Adrenal gland (tissue), 12 donors: ENCODE results near the gene EXOC3. TPM values are rescaled to one million over a fixed set of nuclear protein-coding genes. Genes with fewer than 3 reads are reported as not detected.
A peak's percentile ranks its signal among the peaks of the same experiment; 100 is the strongest.

Experiments used
- DNase-seq, 7 donors: peaks; one replicate each; pipeline ENCODE4 v3.0.0-alpha.2; 2019 to 2020
- H3K27ac ChIP-seq, 5 donors: fragments of 200-600 bp; sonication (generic) in 4 of 5; 1 replicate in 3 of 5; 2 replicates in 2 of 5; pipeline versions ENCODE4 v1.5.1 to v1.8.0; 2016 to 2020; ENCODE audit warnings: mild to moderate bottlenecking in 1 of 5
- H3K27me3 ChIP-seq: fragments of 200-600 bp; 2 replicates; pipeline ENCODE4 v1.8.0; 2021
- H3K36me3 ChIP-seq, 2 donors: fragments of 200-600 bp; replicated peaks in 1 of 2; 1 replicate in 1 of 2; 2 replicates in 1 of 2; pipeline versions ENCODE4 v1.5.1 to v1.8.0; 2018 to 2022
- H3K4me1 ChIP-seq, 2 donors: fragments of 200-600 bp; replicated peaks in 1 of 2; 1 replicate in 1 of 2; 2 replicates in 1 of 2; pipeline versions ENCODE4 v1.5.1 to v1.8.0; 2018 to 2021
- H3K4me3 ChIP-seq, 4 donors: fragments of 200-600 bp; sonication (generic) in 3 of 4; one replicate each; pipeline ENCODE4 v1.5.1; 2016 to 2018
- H3K9me3 ChIP-seq, 3 donors: fragments of 200-600 bp; sonication (generic) in 1 of 3; replicated peaks in 1 of 3; 1 replicate in 2 of 3; 2 replicates in 1 of 3; pipeline versions ENCODE4 v1.5.1 to v1.8.0; 2016 to 2021
- POLR2A ChIP-seq, 2 donors: fragments of 450-650 bp; IDR thresholded peaks; one replicate each; pipeline ENCODE4 v1.6.1; 2017; ENCODE audit warnings: antibody characterized with exemption in 2 of 2, mild to moderate bottlenecking in 2 of 2, moderate library complexity in 1 of 2
- WGBS, 4 donors: extraction: QIAGEN DNeasy Blood & Tissue Kit in 2 of 4; methylation state at CpG; one replicate each; pipeline versions ENCODE4 v1.1.5 to v1.1.7; 2013 to 2017; 5-methylcytosine and 5-hydroxymethylcytosine counted together
- intact Hi-C, 2 donors: fragments of 100-400 bp; cut with DNase I; formaldehyde crosslinking; loops; one replicate each; pipeline versions ENCODE4 v1.14.1 to v1.15.0; 2022 to 2023
- polyA plus RNA-seq, 3 donors: library from polyadenylated mRNA; stranded (reverse); fragments of 200-250 nt in 2 of 3; fragments of 350-450 nt in 1 of 3; fragmentation: Illumina TruSeq in 1 of 3; extraction: RNeasy Lipid Tissue Mini Kit (QIAGEN cat#74804) in 1 of 3; gene quantifications; one replicate each; pipeline ENCODE4 v1.2.3, GENCODE V29; 2013 to 2014
- total RNA-seq, 9 donors: library from RNA; depleted of rRNA in 4 of 9; stranded (reverse); fragments of >200 nt in 4 of 9; fragments of 120-200 nt in 1 of 9; fragmentation: NEBNext Ultra II Directional in 1 of 9; extraction: Animal tissue kit (Norgen Biotek cat#: 25700) in 1 of 9; gene quantifications; one replicate each; pipeline versions ENCODE4 v1.1.0 to v1.2.4, GENCODE V29; 2013 to 2023
- TF ChIP-seq, protein P1 (sequence below), 6 experiments: fragments of 450-650 bp in 4 of 6; fragments of 200-600 bp in 2 of 6; sonication (generic) in 1 of 6; IDR thresholded peaks; 1 replicate in 5 of 6; 2 replicates in 1 of 6; pipeline versions ENCODE4 v1.5.1 to v1.8.0; 2016 to 2021; ENCODE audit warnings: antibody characterized with exemption in 6 of 6, mild to moderate bottlenecking in 2 of 6, moderate library complexity in 1 of 6
- donor health status: healthy with polysubstance abuse.
- donor health status: Bipolar disorder and iron deficiency.
- donor health status: DM: yes; HTN: yes; CAD: no.
- donor health status: DM: no; HTN: no; CAD: no.
- donor health status: DM: no; HTN: no; CAD: no.
- donor health status: DM: yes; HTN: yes; CAD: no.

EXOC3 gene
- total and polyA plus RNA-seq, 12 donors, result 24.7 to 66.4 (median 42.7) TPM

- no peaks in the 10 kb centered on the region for H3K9me3 ChIP-seq
- no peak overlapping the region for H3K4me3 ChIP-seq
- DNase-seq, result peak in 1 of 7 donors; percentile 5
- no peaks in the 10 kb centered on the region for H3K36me3 ChIP-seq
- WGBS, 4 donors, result 79 to 93% (median 88%) methylated on average over 8 to 9 of the region's 9 CpGs
- no peak overlapping the region for H3K27ac ChIP-seq
- no peaks in the 10 kb centered on the region for H3K4me1 ChIP-seq
- intact Hi-C loops, result no loop called here
- H3K27me3 ChIP-seq, result no peaks in the 10 kb centered on the region
- TF ChIP-seq, protein P1, sequence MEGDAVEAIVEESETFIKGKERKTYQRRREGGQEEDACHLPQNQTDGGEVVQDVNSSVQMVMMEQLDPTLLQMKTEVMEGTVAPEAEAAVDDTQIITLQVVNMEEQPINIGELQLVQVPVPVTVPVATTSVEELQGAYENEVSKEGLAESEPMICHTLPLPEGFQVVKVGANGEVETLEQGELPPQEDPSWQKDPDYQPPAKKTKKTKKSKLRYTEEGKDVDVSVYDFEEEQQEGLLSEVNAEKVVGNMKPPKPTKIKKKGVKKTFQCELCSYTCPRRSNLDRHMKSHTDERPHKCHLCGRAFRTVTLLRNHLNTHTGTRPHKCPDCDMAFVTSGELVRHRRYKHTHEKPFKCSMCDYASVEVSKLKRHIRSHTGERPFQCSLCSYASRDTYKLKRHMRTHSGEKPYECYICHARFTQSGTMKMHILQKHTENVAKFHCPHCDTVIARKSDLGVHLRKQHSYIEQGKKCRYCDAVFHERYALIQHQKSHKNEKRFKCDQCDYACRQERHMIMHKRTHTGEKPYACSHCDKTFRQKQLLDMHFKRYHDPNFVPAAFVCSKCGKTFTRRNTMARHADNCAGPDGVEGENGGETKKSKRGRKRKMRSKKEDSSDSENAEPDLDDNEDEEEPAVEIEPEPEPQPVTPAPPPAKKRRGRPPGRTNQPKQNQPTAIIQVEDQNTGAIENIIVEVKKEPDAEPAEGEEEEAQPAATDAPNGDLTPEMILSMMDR (IDR thresholded peaks at IDR 0.05), result no peak
- no peak for TF ChIP-seq POLR2A (IDR thresholded peaks at IDR 0.05)
These were observed 19.8 kb upstream of the EXOC3 start for GRCh38 chr5:423233-423565.

DNA sequence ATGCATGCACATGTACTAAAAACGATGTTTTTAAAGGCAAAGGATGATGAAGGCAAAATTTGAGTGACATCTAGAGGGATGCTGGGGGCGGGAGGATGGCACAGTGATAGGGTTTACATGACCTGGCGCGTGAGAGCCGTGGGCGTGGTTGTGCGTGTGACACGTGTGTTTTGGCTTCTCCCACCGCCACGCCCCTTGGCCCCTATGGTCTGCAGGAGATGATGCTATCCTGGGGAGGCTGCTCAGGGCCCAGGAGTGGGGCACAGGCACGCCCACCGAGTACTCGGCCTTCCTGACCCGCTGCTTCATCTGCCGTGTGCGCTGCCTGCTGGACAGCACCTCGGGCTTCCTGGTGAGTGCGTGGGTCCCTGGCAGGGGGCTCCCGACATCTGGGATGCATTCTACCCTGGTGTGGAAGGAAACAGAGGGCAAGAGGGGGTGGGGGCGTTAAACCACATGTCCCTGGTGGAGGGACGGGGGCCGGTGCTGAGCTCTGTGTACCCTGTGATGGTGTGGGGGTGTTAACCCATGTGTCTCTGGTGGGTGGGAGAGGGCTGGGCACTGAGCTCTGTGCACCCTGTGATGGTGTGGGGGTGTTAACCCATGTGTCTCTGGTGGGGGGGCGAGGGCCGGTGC, 19.2 kb upstream of the EXOC3 start:
- Histone ChIP-seq H3K27ac (no peak overlapping the region), H3K36me3 (no peaks in the 10 kb centered on the region), H3K27me3 (no peaks in the 10 kb centered on the region), H3K9me3 (no peaks in the 10 kb centered on the region), H3K4me1 (no peaks in the 10 kb centered on the region), H3K4me3 (no peak overlapping the region)
- intact Hi-C loops, result no loop called here
- peak in 1 of 7 donors; percentile 12 for DNase-seq
- TF ChIP-seq POLR2A (IDR thresholded peaks at IDR 0.05), result no peak
- TF ChIP-seq, protein P1 (IDR thresholded peaks at IDR 0.05), result no peak
- 81 to 87% (median 82%) methylated on average over 11 to 24 of the region's 24 CpGs for WGBS, 4 donors

DNA sequence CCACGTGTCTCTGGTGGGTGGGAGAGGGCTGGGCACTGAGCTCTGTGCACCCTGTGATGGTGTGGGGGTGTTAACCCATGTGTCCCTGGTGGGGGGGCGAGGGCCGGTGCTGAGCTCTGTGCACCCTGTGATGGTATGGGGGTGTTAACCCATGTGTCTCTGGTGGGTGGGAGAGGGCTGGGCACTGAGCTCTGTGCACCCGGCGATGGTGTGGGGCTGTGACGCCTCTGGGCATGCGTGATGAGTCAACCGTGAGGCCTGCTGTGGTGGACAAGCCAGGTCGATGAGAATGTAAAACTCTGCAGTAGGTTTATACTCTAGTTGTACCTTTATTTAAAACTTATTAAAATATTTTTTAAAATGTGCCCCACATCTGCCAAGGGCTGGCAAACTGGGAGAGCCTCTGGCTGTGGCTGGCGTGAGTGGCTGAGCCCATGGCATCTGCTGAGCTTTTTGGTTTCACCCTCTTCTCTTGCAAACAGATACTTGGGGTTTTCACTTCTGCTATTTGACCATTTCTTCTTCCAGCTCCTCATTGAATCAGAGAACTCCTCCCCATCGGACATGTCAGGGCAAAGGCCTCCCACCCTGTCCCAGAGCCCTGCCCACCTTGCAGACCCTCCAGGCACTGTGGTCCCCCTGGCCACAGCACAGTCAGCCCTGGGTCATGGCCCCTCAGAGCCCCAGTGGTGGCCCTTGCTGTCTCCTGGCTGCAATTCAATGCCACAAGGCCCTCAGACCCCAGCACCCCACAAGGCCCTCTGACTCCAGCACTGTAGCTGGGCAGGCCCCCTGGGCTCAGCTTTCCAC, 18.5 kb upstream of the EXOC3 start:
- H3K4me3 ChIP-seq, result no peak overlapping the region
- intact Hi-C loops, result no loop called here
- 51 to 79% (median 73%) methylated on average over 10 to 11 of the region's 11 CpGs for WGBS, 4 donors
- H3K4me1 ChIP-seq, result no peaks in the 10 kb centered on the region
- no peak overlapping the region for H3K27ac ChIP-seq
- no peak for TF ChIP-seq POLR2A (IDR thresholded peaks at IDR 0.05)
- TF ChIP-seq, protein P1 (IDR thresholded peaks at IDR 0.05), result no peak
- no peaks in the 10 kb centered on the region for H3K27me3 ChIP-seq
- H3K36me3 ChIP-seq, result no peaks in the 10 kb centered on the region
- DNase-seq, result peak in 2 of 7 donors; percentile 10 to 18
- H3K9me3 ChIP-seq, result no peaks in the 10 kb centered on the region

DNA sequence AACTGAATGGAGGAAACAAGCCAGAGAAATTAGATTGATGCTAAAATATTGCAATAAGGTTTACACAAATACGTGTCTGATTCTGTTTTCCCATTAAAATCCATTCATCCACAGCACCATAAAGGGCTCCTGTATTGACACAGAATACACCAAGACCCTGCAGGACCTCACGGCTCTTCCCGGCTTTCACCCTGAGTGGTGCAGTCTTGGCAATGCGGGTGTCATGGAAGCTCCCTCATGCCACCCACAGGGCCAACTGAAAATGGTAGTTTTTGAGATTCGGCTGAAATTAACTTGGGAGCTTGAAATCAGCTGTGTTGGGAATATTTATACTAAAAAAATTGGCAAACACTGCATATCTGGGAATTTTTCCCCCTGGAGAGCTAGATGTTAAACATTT, 17.3 kb upstream of the EXOC3 start:
- DNase-seq, result peak in 3 of 7 donors; percentile 30 to 45 (median 40)
- intact Hi-C loops, result no loop called here
- no peaks in the 10 kb centered on the region for H3K4me1 ChIP-seq
- H3K4me3 ChIP-seq, result no peak overlapping the region
- no peaks in the 10 kb centered on the region for H3K27me3 ChIP-seq
- H3K9me3 ChIP-seq, result no peaks in the 10 kb centered on the region
- H3K36me3 ChIP-seq, result no peaks in the 10 kb centered on the region
- WGBS, 4 donors, result 48 to 66% (median 60%) methylated on average over 5 of the region's 5 CpGs
- TF ChIP-seq, protein P1 (IDR thresholded peaks at IDR 0.05), result peak in 4 of 6 experiments; percentile 10 to 21 (median 16)
- TF ChIP-seq POLR2A (IDR thresholded peaks at IDR 0.05), result no peak
- H3K27ac ChIP-seq, result no peak overlapping the region
